GM12891 (cell line): ENCODE data around the gene HSH2D.
"Not testable (repeated sequence)": the region's sequence is repeated elsewhere in the genome, so short reads cannot be mapped to it uniquely, and the experiment has no call there.

Source experiments
- DNase-seq: peaks from one replicate; pipeline ENCODE4 v3.0.0; 2011; ENCODE audit warnings: low spot score; ENCODE audit not compliant: insufficient read length
- FAIRE-seq: peaks from 2 replicates; lab custom pipeline; 2011; peaks lifted over from hg19 to GRCh38; lab: Jason Lieb, UNC
- PAX5 ChIP-seq: IDR thresholded peaks from 2 replicates; pipeline ENCODE4 v1.6.1; 2011; ENCODE audit warnings: low read length, moderate library complexity, mild to moderate bottlenecking; ENCODE audit not compliant: insufficient read depth, severe bottlenecking
- POLR2A ChIP-seq: IDR thresholded peaks from 2 replicates; pipeline ENCODE4 v1.6.1; 2011; ENCODE audit warnings: low read depth, low read length, control low read depth
- POLR2AphosphoS5 ChIP-seq: IDR thresholded peaks from 2 replicates; pipeline ENCODE4 v1.6.1; 2011; ENCODE audit warnings: low read depth, low read length, control low read depth
- POU2F2 ChIP-seq: IDR thresholded peaks from 2 replicates; pipeline ENCODE4 v1.6.1; 2011; ENCODE audit warnings: low read depth, mild to moderate bottlenecking, control low read depth, low read length, moderate library complexity
- SPI1 ChIP-seq: IDR thresholded peaks from 2 replicates; pipeline ENCODE4 v1.6.1; 2011; ENCODE audit warnings: low read depth, low read length, control low read depth
- TAF1 ChIP-seq: IDR thresholded peaks from 2 replicates; pipeline ENCODE4 v1.6.1; 2011; ENCODE audit warnings: low read depth, low read length, control low read depth

The HSH2D gene

DNA sequence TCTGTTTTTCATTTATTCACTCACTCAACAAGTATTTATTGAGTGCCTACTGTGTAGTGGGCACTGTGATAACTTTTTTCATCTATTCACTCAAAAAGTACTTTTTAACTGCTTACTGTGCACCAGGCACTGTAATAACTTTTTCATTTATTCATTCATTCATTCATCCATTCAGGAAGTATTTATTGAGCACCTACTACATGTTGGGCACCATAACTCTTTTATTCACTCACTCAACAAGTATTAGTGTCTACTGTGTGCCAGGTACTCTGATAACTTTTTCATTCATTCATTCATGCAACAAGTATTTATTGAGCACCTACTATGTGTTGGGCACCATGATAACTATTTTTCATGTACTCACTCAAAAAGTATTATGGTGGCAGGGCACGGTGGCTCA lies 22.9 kb downstream of the HSH2D start:
- no peak for FAIRE-seq
- TF ChIP-seq POU2F2 (no peak), PAX5 (no peak), POLR2A (no peak), SPI1 (no peak), TAF1 (no peak), POLR2AphosphoS5 (no peak)
- no peak for DNase-seq

DNA sequence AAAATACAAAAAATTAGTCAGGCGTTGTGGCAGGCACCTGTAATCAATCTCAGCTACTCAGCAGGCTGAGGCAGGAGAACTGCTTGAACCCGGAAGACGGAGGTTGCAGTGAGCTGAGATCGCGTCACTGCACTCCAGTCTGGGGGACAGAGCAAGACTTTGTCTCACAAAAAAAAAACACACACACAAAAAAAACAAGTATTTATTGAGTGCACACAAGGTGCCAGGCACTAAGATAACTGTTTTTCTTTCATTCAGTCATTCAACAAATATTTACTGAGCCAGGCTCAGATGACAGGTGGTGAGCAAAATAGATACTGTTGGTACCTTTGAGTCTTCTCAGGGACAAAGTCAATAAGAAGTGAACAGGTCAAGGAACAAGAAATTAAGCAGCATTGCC lies 23.6 kb downstream of the HSH2D start:
- FAIRE-seq = no peak
- no peak for DNase-seq
- TF ChIP-seq SPI1 (no peak), POLR2A (no peak), PAX5 (no peak), POU2F2 (no peak), TAF1 (no peak), POLR2AphosphoS5 (no peak)

DNA sequence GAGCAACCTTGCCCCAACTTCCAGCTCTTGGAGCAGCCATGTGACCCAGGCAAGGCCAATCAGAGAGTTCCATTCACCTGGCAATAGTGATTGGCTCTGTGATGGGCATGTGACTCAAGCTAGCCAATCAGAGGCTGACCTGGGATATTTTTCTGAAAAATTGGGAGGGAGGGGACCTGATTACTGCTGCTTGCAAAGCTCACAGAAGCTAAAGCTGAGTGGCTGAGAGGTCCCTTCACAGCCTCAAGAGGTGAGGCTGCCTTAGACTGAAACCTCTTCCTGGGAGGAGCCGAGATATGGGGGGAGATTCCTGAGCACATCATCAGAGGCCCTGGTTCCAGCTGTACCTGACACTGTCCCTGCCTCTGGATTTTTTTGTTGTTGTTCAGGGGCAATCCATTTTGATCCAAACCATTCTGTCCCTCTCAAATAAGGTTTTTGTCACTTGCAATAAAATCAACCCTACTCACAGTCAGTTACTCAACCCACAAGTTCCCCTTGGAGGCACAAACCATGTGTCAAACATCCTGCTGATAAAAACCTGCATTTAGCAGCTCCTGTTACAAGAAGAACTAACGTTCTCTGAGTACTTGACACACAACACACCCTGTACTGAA lies 25.1 kb downstream of the HSH2D start:
- no peak for DNase-seq
- TF ChIP-seq PAX5 = no peak
- no peak for TF ChIP-seq POLR2AphosphoS5
- TF ChIP-seq SPI1 = no peak
- TF ChIP-seq POLR2A = no peak
- no peak for TF ChIP-seq POU2F2
- TF ChIP-seq TAF1 = no peak
- FAIRE-seq = peak; percentile 72

DNA sequence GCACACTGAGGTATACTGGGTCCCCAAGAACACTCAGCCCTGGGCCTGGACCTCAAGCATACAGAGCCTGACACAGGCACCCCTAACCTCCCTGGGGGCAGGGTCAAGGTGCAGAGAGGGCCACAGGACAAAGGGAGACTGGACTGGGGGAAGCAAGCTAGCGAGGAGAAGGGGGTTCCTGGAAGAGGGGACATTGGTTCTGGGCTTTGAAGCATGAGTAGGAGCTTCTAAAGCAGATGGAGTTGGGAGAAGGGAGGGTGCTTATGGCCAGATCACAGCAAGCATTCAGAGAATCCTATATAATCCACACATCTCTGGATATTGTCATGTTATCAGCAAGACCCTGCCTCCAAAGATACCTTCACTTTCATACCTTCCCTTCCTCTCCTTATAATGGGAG lies 26.6 kb downstream of the HSH2D start:
- FAIRE-seq (no peak), DNase-seq (no peak)
- TF ChIP-seq POLR2AphosphoS5 = no peak
- TF ChIP-seq POU2F2 = no peak
- no peak for TF ChIP-seq TAF1
- TF ChIP-seq POLR2A = no peak
- no peak for TF ChIP-seq SPI1
- TF ChIP-seq PAX5 = no peak

DNA sequence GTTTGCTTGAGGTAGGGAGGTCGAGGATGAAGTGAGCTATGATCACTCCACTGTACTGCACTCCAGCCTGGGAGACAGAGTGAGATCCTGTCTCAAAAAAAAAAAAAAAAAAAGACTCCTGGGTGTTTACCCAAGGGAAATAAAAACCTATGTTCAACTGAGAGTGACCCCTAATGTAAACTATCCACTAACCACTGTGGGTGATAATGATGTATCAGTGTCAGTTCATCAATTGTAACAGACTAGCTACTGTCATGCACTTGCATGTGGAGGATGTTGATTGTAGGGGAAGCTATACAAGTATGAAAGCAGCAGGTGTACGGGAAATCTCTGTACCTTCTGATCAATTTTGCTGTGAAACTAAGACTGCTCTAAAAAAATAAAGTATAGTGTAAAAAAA lies 32.5 kb downstream of the HSH2D start:
- no peak for TF ChIP-seq POLR2AphosphoS5
- TF ChIP-seq PAX5 = no peak
- no peak for TF ChIP-seq POLR2A
- no peak for TF ChIP-seq POU2F2
- no peak for TF ChIP-seq TAF1
- no peak for TF ChIP-seq SPI1
- FAIRE-seq = no peak
- DNase-seq = no peak

DNA sequence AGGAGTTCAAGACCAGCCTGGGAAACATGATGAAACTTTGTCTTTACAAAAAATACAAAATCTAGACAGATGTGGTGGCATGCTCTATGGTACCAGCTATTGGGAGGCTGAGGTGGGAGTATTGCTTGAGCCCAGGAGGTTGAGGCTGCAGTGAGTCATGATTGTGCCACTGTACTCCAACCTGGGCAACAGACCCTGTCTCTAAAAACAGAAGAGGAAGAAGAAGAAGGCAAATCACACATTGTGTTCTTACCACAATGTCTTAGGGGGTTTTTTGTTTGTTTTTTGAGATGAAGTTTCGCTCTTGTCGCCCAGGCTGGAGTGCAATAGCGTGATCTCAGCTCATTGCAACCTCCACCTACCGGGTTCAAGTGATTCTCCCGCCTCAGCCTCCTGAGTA lies 35.4 kb downstream of the HSH2D start:
- peak; percentile 40 for FAIRE-seq
- not testable (repeated sequence) for DNase-seq

DNA sequence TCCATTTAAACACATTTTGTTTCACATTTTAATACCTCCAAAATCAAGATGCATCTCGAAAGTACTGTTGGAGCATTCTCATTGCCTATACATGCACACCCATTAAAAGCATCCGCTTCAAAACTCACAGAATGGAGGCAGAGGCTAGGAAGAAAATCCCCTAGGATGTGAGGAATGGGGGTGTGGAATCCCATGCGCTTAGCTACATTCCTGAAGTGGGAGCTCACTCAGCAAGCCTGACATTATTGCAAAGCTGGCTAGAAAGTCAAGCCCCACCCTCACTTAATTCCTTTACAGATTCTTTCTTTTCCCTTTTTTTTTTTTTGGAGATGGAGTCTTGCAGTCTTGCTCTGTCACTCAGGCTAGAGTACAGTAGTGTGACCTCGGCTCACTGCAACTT lies 37.1 kb downstream of the HSH2D start:
- DNase-seq (no peak), FAIRE-seq (no peak)
- TF ChIP-seq POU2F2 (no peak), SPI1 (no peak), PAX5 (no peak), POLR2A (no peak), TAF1 (no peak), POLR2AphosphoS5 (no peak)

DNA sequence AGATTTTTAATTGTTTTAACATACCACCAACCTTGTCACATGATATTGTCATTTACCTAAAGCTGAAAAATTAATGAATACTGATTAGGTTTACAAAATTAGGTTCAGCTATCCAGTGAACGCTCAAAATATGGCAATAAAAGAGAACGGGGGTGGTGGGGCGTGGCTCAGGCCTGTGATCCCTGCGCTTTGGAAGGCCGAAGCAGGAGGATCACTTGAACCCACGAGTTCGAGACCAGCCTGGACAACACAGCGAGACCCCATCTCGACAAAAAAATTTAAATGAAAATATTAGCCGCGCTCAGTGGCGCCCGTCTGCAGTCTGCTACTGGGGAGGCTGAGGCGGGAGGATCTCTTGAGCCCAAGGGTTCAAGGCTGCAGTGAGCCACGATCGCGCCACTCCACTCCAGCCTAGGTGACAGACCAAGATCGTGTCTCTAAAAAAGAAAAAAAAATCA lies 41.2 kb downstream of the HSH2D start:
- no peak for TF ChIP-seq TAF1
- TF ChIP-seq POLR2A = no peak
- TF ChIP-seq POLR2AphosphoS5 = no peak
- no peak for TF ChIP-seq SPI1
- no peak for TF ChIP-seq POU2F2
- TF ChIP-seq PAX5 = no peak
- DNase-seq (no peak), FAIRE-seq (no peak)

DNA sequence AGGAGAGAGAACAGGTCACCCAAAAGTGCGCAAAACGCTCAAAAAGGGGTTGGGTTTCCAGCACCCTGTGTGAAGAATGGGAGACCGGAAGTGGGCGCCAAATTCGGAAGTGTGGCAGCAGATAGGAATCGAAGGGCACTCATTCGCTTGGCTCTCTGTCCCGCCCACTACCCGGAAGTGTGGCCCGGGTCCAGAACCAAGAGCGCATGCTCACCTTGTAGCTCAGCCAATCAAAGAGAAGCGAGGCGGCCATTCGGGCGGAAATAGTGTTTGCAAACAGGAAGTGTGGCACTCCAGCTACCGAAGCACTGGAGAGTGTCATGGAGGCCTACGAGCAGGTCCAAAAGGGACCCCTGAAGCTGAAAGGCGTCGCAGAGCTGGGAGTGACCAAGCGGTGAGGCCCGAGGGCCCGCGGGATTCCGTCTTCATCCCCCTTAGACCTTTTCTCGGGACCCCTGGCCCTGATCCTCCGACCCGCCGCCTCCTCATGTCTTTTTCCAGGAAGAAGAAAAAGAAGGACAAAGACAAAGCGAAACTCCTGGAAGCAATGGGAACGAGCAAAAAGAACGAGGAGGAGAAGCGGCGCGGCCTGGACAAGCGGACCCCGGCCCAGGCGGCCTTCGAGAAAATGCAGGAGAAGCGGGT lies 41.8 kb downstream of the HSH2D start, which contains the start of gene FAM32A:
Gene FAM32A (plus strand): TSS at position 288 of the 645 bp plus-strand sequence. CDS start 33 bp downstream, at position 321.
- DNase-seq (peak; percentile 97), FAIRE-seq (peak; percentile 98)
- TF ChIP-seq TAF1 (peak; percentile 89), PAX5 (no peak), SPI1 (peak; percentile 70), POLR2AphosphoS5 (peak; percentile 91), POU2F2 (peak; percentile 54; the same call in 1 of the 2 replicates), POLR2A (peak; percentile 89)

DNA sequence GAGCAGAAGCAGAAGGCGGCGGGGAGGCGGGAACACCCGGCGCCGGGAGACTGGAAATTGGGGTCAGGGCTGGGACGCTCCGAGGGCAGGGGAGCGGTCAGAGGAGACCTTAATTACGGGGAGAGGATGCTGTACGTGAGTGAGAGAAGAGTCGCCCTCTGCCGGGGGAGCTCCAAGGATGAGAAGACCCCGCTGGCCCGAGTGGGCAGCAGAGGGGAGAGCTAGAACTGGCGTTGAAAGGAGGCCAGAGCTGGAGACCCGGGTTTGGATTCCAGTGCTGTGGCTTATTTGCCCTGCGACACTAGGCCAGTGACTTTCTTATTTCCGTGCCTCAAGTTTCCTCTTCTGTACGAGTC lies 42.3 kb downstream of the HSH2D start:
- peak; percentile 50 for FAIRE-seq
- TF ChIP-seq POLR2AphosphoS5 (no peak), POU2F2 (no peak), POLR2A (no peak), PAX5 (no peak), TAF1 (no peak), SPI1 (no peak)
- no peak for DNase-seq
